Breast epithelium (tissue), 4 donors: Measurements from ENCODE around the gene PROX2. TPM values are rescaled to one million over a fixed set of nuclear protein-coding genes. Genes with fewer than 3 reads are reported as not detected.

Experiments used
- DNase-seq, 2 donors: peaks; one replicate each; pipeline ENCODE4 v3.0.0-alpha.2; 2019; ENCODE audit warnings: low spot score in 2 of 2
- H3K27ac ChIP-seq, 2 donors: fragments of 200-600 bp; sonication (generic) in 1 of 2; one replicate each; pipeline ENCODE4 v1.5.1; 2016 to 2019; ENCODE audit warnings: mild to moderate bottlenecking in 1 of 2
- H3K27me3 ChIP-seq, 2 donors: fragments of 200-600 bp; sonication (generic) in 1 of 2; one replicate each; pipeline versions ENCODE4 v1.5.1 to v1.6.0; 2017 to 2019; ENCODE audit warnings: control low read depth in 1 of 2, mild to moderate bottlenecking in 1 of 2
- H3K36me3 ChIP-seq: fragments of 200-600 bp; one replicate; pipeline ENCODE4 v1.5.1; 2019
- H3K4me1 ChIP-seq, 2 donors: fragments of 200-600 bp; sonication (generic); one replicate each; pipeline ENCODE4 v1.5.1; 2016 to 2019; ENCODE audit warnings: control low read depth in 1 of 2
- H3K4me3 ChIP-seq, 3 donors: fragments of 200-600 bp; sonication (generic); 1 replicate in 2 of 3; 2 replicates in 1 of 3; pipeline ENCODE4 v1.5.1; 2016 to 2019; ENCODE audit warnings: mild to moderate bottlenecking in 3 of 3, moderate library complexity in 2 of 3
- H3K9me3 ChIP-seq, 2 donors: fragments of 200-600 bp; sonication (generic) in 1 of 2; one replicate each; pipeline ENCODE4 v1.5.1; 2016 to 2019; ENCODE audit warnings: control low read depth in 1 of 2
- POLR2A ChIP-seq: fragments of 450-650 bp; IDR thresholded peaks from one replicate; pipeline ENCODE4 v1.6.1; 2016; ENCODE audit warnings: antibody characterized with exemption, mild to moderate bottlenecking, moderate library complexity
- POLR2AphosphoS5 ChIP-seq, 3 donors: sonication (generic); formaldehyde crosslinking; IDR thresholded peaks; one replicate each; pipeline ENCODE4 v1.6.1; 2017; ENCODE audit warnings: antibody characterized with exemption in 3 of 3
- intact Hi-C: fragments of 100-400 bp; cut with DNase I; formaldehyde crosslinking; loops from one replicate; pipeline ENCODE4 v1.15.1; 2023; ENCODE audit warnings: low total_unique reads
- total RNA-seq, 3 donors: library from RNA; depleted of rRNA; stranded (reverse); fragments of >200 nt; gene quantifications; one replicate each; pipeline ENCODE4 v1.1.0, GENCODE V29; 2016
- TF ChIP-seq, protein P1 (sequence below), 3 donors: fragments of 450-650 bp; IDR thresholded peaks; one replicate each; pipeline ENCODE4 v1.5.1; 2016 to 2017; ENCODE audit warnings: antibody characterized with exemption in 3 of 3, mild to moderate bottlenecking in 3 of 3, moderate library complexity in 3 of 3

Gene PROX2
- total RNA-seq, 3 donors from 2014 or later, result not detected

DNA sequence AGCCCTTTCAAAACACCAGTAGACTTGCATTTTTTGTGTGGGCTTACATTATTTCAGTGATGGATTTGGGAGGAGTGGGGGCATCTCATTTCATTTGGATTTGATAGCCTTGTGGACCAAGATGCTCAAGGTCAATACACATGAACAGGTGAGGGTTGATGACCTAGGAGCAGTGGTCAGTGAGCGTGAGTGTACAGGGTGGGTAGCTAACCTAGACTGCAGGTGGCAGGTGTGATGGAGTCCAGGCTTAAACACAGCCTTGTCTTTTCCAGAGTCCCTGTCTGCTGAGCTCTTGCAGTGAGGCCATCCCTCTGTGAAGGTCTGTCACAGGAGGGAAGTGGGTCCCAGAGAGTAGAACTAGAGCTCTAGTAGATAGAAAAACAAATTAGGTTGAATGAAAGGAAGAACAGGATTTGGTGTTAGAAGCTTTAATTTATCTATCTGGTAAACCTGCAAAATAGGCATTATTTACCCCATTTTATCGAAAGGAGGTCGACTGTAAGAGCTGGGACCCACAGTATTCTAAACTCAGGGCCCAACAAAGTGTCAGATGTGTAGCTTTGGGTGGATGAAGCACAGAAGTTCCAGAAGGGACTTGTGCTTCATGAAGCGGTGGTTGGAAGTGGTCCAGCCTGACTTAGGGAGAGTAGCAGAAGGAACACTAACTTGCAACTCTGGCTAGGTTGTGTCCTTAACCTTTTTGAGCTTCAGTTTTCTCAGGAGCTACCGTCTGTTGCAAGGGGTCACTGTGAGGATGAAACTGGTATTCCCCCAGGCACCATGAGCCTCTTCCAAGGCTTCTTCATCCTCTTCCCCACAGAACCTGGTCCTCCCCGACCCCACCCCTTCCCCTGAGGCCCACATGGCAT, 28.9 kb upstream of the PROX2 start:
- no peak for DNase-seq
- H3K9me3 ChIP-seq, result no peaks in the 10 kb centered on the region
- no peak overlapping the region for H3K27ac ChIP-seq
- intact Hi-C loops, result no loop called here
- H3K27me3 ChIP-seq, result no peaks in the 10 kb centered on the region
- no peaks in the 10 kb centered on the region for H3K4me1 ChIP-seq
- TF ChIP-seq, protein P1, sequence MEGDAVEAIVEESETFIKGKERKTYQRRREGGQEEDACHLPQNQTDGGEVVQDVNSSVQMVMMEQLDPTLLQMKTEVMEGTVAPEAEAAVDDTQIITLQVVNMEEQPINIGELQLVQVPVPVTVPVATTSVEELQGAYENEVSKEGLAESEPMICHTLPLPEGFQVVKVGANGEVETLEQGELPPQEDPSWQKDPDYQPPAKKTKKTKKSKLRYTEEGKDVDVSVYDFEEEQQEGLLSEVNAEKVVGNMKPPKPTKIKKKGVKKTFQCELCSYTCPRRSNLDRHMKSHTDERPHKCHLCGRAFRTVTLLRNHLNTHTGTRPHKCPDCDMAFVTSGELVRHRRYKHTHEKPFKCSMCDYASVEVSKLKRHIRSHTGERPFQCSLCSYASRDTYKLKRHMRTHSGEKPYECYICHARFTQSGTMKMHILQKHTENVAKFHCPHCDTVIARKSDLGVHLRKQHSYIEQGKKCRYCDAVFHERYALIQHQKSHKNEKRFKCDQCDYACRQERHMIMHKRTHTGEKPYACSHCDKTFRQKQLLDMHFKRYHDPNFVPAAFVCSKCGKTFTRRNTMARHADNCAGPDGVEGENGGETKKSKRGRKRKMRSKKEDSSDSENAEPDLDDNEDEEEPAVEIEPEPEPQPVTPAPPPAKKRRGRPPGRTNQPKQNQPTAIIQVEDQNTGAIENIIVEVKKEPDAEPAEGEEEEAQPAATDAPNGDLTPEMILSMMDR (IDR thresholded peaks at IDR 0.05), result no peak
- TF ChIP-seq POLR2AphosphoS5 (IDR thresholded peaks at IDR 0.05), result no peak
- TF ChIP-seq POLR2A, result no peak
- peaks cover 5% of the 10 kb centered on the region for H3K36me3 ChIP-seq
- no peak overlapping the region for H3K4me3 ChIP-seq

DNA sequence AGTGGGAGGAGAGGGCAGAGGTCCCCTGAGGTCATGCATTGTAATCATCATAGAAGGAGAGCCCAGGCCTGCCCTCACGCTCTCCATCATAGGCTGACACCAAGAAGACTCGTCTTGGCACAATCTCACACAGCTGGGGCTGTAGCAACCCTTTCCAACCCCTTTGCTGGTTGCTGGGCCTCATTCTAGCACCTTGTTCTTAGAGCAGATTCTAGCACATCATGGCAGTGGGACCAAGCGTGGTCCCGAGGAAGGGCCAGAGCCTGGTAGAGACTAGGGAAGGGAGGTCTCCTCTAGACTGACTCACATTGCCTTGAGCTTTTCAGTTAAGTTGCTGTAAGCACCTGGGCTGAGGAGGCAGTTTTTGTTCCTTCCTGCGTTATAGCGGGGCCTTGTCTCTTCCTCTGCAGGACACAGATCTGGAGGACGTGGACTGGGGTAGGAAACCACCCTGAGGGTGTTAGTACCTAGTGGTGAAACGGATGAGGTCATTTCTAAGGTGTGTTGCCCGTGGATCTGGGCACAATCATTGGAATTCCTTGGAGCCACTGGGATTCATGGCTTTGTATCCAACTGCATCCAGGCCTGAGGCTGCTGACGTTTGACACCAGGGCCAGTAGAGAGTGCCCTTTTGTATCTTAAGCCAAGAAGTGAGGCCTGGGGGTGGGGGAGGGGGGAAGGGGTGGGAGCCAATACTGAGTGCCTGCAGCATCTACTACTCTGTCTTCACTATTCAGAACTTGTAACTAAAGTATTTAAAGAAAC, 27.2 kb upstream of the PROX2 start:
- Histone ChIP-seq H3K27ac (no peak overlapping the region), H3K36me3 (peaks cover 15% of the 10 kb centered on the region), H3K4me1 (no peaks in the 10 kb centered on the region), H3K27me3 (no peaks in the 10 kb centered on the region), H3K9me3 (no peaks in the 10 kb centered on the region), H3K4me3 (no peak overlapping the region)
- no peak for DNase-seq
- no peak for TF ChIP-seq POLR2AphosphoS5 (IDR thresholded peaks at IDR 0.05)
- TF ChIP-seq POLR2A, result no peak
- TF ChIP-seq, protein P1 (IDR thresholded peaks at IDR 0.05), result no peak
- intact Hi-C loops, result no loop called here

DNA sequence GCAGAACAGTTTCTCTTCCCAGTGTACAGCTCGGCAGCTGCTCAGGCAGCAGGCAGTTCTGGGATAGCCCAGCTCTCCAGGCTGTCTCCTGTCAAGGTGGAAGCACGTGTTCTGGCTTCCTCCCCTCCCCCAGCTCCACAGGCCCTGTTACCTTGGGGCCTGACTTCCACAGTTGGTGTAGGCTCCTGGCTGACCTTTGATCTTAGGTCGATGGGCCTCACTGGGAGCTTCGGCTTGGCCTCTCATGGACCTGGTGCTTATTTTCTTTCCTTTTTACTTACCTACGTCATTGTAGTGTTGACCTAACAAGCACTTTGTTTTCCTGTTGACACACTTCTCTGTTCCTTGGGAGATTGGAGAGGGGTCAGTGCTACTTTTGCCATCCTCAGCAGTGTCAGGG, 22.7 kb upstream of the PROX2 start:
- Histone ChIP-seq H3K27ac (no peak overlapping the region), H3K36me3 (peaks cover 30% of the 10 kb centered on the region), H3K27me3 (no peaks in the 10 kb centered on the region), H3K4me1 (no peaks in the 10 kb centered on the region), H3K9me3 (no peaks in the 10 kb centered on the region), H3K4me3 (no peak overlapping the region)
- intact Hi-C loops, result no loop called here
- DNase-seq, result no peak
- TF ChIP-seq, protein P1 (IDR thresholded peaks at IDR 0.05), result no peak
- TF ChIP-seq POLR2A, result no peak
- no peak for TF ChIP-seq POLR2AphosphoS5 (IDR thresholded peaks at IDR 0.05)

DNA sequence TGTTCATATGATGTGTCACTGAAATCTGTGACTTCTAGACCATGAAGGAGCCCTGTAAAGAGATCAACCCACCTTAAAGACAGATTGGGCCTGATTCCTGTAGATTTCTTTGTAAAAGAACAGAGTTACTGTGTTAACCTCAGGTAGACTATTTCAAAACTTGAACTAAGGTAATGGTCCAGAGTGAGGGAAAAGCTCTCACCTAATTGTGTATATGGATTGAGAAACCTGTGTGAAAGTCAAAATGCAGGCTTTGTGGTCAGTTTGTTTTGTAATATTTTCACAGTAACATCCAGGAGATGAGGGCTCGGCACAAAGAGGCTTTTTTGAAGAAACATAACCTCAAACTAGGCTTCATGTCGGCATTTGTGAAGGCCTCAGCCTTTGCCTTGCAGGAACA, 22.1 kb upstream of the PROX2 start:
- no peaks in the 10 kb centered on the region for H3K27me3 ChIP-seq
- H3K4me3 ChIP-seq, result no peak overlapping the region
- H3K9me3 ChIP-seq, result no peaks in the 10 kb centered on the region
- DNase-seq, result no peak
- H3K36me3 ChIP-seq, result peaks cover 33% of the 10 kb centered on the region
- no peak overlapping the region for H3K27ac ChIP-seq
- no peak for TF ChIP-seq POLR2AphosphoS5 (IDR thresholded peaks at IDR 0.05)
- TF ChIP-seq, protein P1 (IDR thresholded peaks at IDR 0.05), result no peak
- intact Hi-C loops, result no loop called here
- H3K4me1 ChIP-seq, result no peaks in the 10 kb centered on the region

DNA sequence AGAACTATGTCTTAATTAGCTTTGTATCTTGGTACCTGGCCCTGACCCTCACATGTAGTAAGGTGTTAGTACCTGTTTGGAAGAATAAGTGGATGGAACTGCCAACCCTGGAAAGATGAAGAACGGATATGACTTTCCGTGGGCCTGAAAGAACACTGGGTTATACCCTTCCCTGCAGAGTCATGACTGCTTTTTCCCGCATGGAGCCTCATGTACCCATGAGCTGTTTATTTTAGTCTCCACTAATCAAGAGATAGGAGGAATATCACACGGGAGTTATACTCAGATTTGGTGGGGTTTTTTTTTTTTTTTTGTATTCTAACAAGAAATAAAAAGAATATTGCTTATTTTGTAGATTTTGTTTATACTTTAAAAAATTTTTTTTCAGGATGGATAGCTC, 21.7 kb upstream of the PROX2 start:
- TF ChIP-seq POLR2A (no peak), POLR2AphosphoS5 (IDR thresholded peaks at IDR 0.05) (no peak)
- TF ChIP-seq, protein P1 (IDR thresholded peaks at IDR 0.05), result no peak
- DNase-seq, result no peak
- no peak overlapping the region for H3K4me3 ChIP-seq
- no peak overlapping the region for H3K27ac ChIP-seq
- H3K4me1 ChIP-seq, result no peaks in the 10 kb centered on the region
- intact Hi-C loops, result no loop called here
- H3K36me3 ChIP-seq, result peaks cover 37% of the 10 kb centered on the region
- no peaks in the 10 kb centered on the region for H3K27me3 ChIP-seq
- no peaks in the 10 kb centered on the region for H3K9me3 ChIP-seq
